Measurements from ENCODE around the gene GRID2IP.

Gene GRID2IP

GRCh38 chr7:6491194-6491593 is 60.1 kb downstream of the GRID2IP start:
- no peak overlapping the region for H3K4me2 ChIP-seq (ENCODE audit: low read length)
- peaks cover 8% of the 10 kb centered on the region for H3K4me1 ChIP-seq (ENCODE audit: control insufficient read depth, low read length)
- no peaks in the 10 kb centered on the region for H3K79me2 ChIP-seq (ENCODE audit: control insufficient read depth, low read length)
- no peak overlapping the region for H3K27ac ChIP-seq (ENCODE audit: low read depth, low read length)
- H3K4me3 ChIP-seq (ENCODE audit: low read length), result no peak overlapping the region
- H3K9me2 ChIP-seq (replicated peaks; ENCODE audit: control insufficient read depth, low read length), result no peaks in the 10 kb centered on the region
- H3F3A ChIP-seq (ENCODE audit: control insufficient read depth, insufficient read depth), result no peaks in the 10 kb centered on the region
- TF ChIP-seq EZH2phosphoT487 (IDR thresholded peaks at IDR 0.05; ENCODE audit: borderline replicate concordance, low read length) (no peak), CTCF (IDR thresholded peaks at IDR 0.05; ENCODE audit: low read depth, low read length, poor library complexity, severe bottlenecking) (no peak)
- H3K27me3 ChIP-seq (ENCODE audit: control insufficient read depth, low read length), result peaks cover 12% of the 10 kb centered on the region
- H3K36me3 ChIP-seq (ENCODE audit: control insufficient read depth, low read length), result no peaks in the 10 kb centered on the region
- no peaks in the 10 kb centered on the region for H3K9me3 ChIP-seq (ENCODE audit: control insufficient read depth, insufficient read depth, low read length)
- no peaks in the 10 kb centered on the region for H4K20me1 ChIP-seq (ENCODE audit: control insufficient read depth, insufficient read depth, low read depth, low read length)

GRCh38 chr7:6489612-6490011 is 61.6 kb downstream of the GRID2IP start:
- H4K20me1 ChIP-seq (ENCODE audit: control insufficient read depth, insufficient read depth, low read depth, low read length), result no peaks in the 10 kb centered on the region
- H3K4me3 ChIP-seq (ENCODE audit: low read length), result no peak overlapping the region
- peak; percentile 74 for TF ChIP-seq CTCF (IDR thresholded peaks at IDR 0.05; ENCODE audit: low read depth, low read length, poor library complexity, severe bottlenecking)
- TF ChIP-seq EZH2phosphoT487 (IDR thresholded peaks at IDR 0.05; ENCODE audit: borderline replicate concordance, low read length), result no peak
- H3K4me1 ChIP-seq (ENCODE audit: control insufficient read depth, low read length), result peaks cover 10% of the 10 kb centered on the region
- no peak overlapping the region for H3K4me2 ChIP-seq (ENCODE audit: low read length)
- H3K9me2 ChIP-seq (replicated peaks; ENCODE audit: control insufficient read depth, low read length), result no peaks in the 10 kb centered on the region
- no peaks in the 10 kb centered on the region for H3F3A ChIP-seq (ENCODE audit: control insufficient read depth, insufficient read depth)
- peaks cover 2% of the 10 kb centered on the region for H3K79me2 ChIP-seq (ENCODE audit: control insufficient read depth, low read length)
- H3K36me3 ChIP-seq (ENCODE audit: control insufficient read depth, low read length), result no peaks in the 10 kb centered on the region
- no peaks in the 10 kb centered on the region for H3K9me3 ChIP-seq (ENCODE audit: control insufficient read depth, insufficient read depth, low read length)
- H3K27ac ChIP-seq (ENCODE audit: low read depth, low read length), result no peak overlapping the region
- peaks cover 6% of the 10 kb centered on the region for H3K27me3 ChIP-seq (ENCODE audit: control insufficient read depth, low read length)

GRCh38 chr7:6487184-6487545 is 64.1 kb downstream of the GRID2IP start:
- H4K20me1 ChIP-seq (ENCODE audit: control insufficient read depth, insufficient read depth, low read depth, low read length), result peaks cover 4% of the 10 kb centered on the region; the same call in 1 of the 2 replicates
- H3K9me3 ChIP-seq (ENCODE audit: control insufficient read depth, insufficient read depth, low read length), result no peaks in the 10 kb centered on the region
- H3F3A ChIP-seq (ENCODE audit: control insufficient read depth, insufficient read depth), result no peaks in the 10 kb centered on the region
- H3K4me2 ChIP-seq (ENCODE audit: low read length), result no peak overlapping the region
- H3K4me1 ChIP-seq (ENCODE audit: control insufficient read depth, low read length), result peaks cover 21% of the 10 kb centered on the region
- H3K4me3 ChIP-seq (ENCODE audit: low read length), result no peak overlapping the region
- peaks cover 4% of the 10 kb centered on the region for H3K36me3 ChIP-seq (ENCODE audit: control insufficient read depth, low read length)
- no peak for TF ChIP-seq EZH2phosphoT487 (IDR thresholded peaks at IDR 0.05; ENCODE audit: borderline replicate concordance, low read length)
- TF ChIP-seq CTCF (IDR thresholded peaks at IDR 0.05; ENCODE audit: low read depth, low read length, poor library complexity, severe bottlenecking), result no peak
- H3K9me2 ChIP-seq (replicated peaks; ENCODE audit: control insufficient read depth, low read length), result no peaks in the 10 kb centered on the region
- no peak overlapping the region for H3K27ac ChIP-seq (ENCODE audit: low read depth, low read length)
- H3K79me2 ChIP-seq (ENCODE audit: control insufficient read depth, low read length), result peaks cover 26% of the 10 kb centered on the region
- no peaks in the 10 kb centered on the region; the same call in 1 of the 2 replicates for H3K27me3 ChIP-seq (ENCODE audit: control insufficient read depth, low read length)
